Uterus (tissue), 4 donors: Measurements from ENCODE around the gene ARGLU1. TPM values are rescaled to one million over a fixed set of nuclear protein-coding genes. Genes with fewer than 3 reads are reported as not detected.
A peak's percentile ranks its signal among the peaks of the same experiment; 100 is the strongest.

ENCODE experiments used
- DNase-seq, 2 donors: peaks; one replicate each; pipeline ENCODE4 v3.0.0-alpha.2; 2019 to 2020
- H3K27ac ChIP-seq, 2 donors: fragments of 200-600 bp; sonication (generic); 1 replicate in 1 of 2; 2 replicates in 1 of 2; pipeline ENCODE4 v1.5.1; 2016 to 2018
- H3K27me3 ChIP-seq, 2 donors: fragments of 200-600 bp; sonication (generic); one replicate each; pipeline ENCODE4 v1.5.1; 2018 to 2019; ENCODE audit warnings: control low read depth in 1 of 2
- H3K36me3 ChIP-seq, 2 donors: fragments of 200-600 bp; sonication (generic); one replicate each; pipeline ENCODE4 v1.5.1; 2019; ENCODE audit warnings: control low read depth in 1 of 2
- H3K4me1 ChIP-seq, 2 donors: fragments of 200-600 bp; sonication (generic); one replicate each; pipeline ENCODE4 v1.5.1; 2018 to 2019; ENCODE audit warnings: control low read depth in 1 of 2
- H3K4me3 ChIP-seq, 2 donors: fragments of 200-600 bp; sonication (generic); 1 replicate in 1 of 2; 2 replicates in 1 of 2; pipeline ENCODE4 v1.5.1; 2018 to 2019; ENCODE audit warnings: mild to moderate bottlenecking in 1 of 2
- H3K9me3 ChIP-seq, 2 donors: fragments of 200-600 bp; sonication (generic); one replicate each; pipeline ENCODE4 v1.5.1; 2019; ENCODE audit warnings: control low read depth in 1 of 2
- CTCF ChIP-seq, 4 experiments: fragments of 200-600 bp in 2 of 4; fragments of 450-650 bp in 2 of 4; sonication (generic) in 2 of 4; IDR thresholded peaks; one replicate each; pipeline ENCODE4 v1.5.1; 2016 to 2019; ENCODE audit warnings: antibody characterized with exemption in 4 of 4, mild to moderate bottlenecking in 2 of 4, moderate library complexity in 1 of 4
- POLR2A ChIP-seq, 2 donors: fragments of 450-650 bp; IDR thresholded peaks; one replicate each; pipeline ENCODE4 v1.6.1; 2016; ENCODE audit warnings: antibody characterized with exemption in 2 of 2, mild to moderate bottlenecking in 1 of 2, moderate library complexity in 1 of 2
- intact Hi-C: fragments of 100-400 bp; cut with DNase I; formaldehyde crosslinking; loops from one replicate; pipeline ENCODE4 v1.15.1; 2023; ENCODE audit warnings: low total_unique reads
- total RNA-seq, 4 donors: library from RNA; depleted of rRNA in 3 of 4; stranded (reverse); fragments of >200 nt in 3 of 4; gene quantifications; one replicate each; pipeline versions ENCODE4 v1.1.0 to v1.2.4, GENCODE V29; 2014 to 2023
- donor health status: DM: yes; HTN: yes; CAD: no.

Gene ARGLU1
- total RNA-seq, 4 donors from 2014 or later, result 91.5 to 162 (median 135) TPM

- intact Hi-C loops, result no loop called here
- Histone ChIP-seq H3K27ac (no peak overlapping the region), H3K36me3 (no peaks in the 10 kb centered on the region), H3K9me3 (no peaks in the 10 kb centered on the region), H3K4me3 (no peak overlapping the region), H3K27me3 (no peaks in the 10 kb centered on the region), H3K4me1 (no peaks in the 10 kb centered on the region)
- TF ChIP-seq POLR2A (IDR thresholded peaks at IDR 0.05), result no peak
- DNase-seq, result no peak
These were observed 32.2 kb upstream of the ARGLU1 start for GRCh38 chr13:106599875-106600797.

- DNase-seq, result no peak
- Histone ChIP-seq H3K36me3 (no peaks in the 10 kb centered on the region), H3K4me1 (no peaks in the 10 kb centered on the region), H3K27me3 (no peaks in the 10 kb centered on the region), H3K4me3 (no peak overlapping the region), H3K27ac (no peak overlapping the region), H3K9me3 (no peaks in the 10 kb centered on the region)
- no peak for TF ChIP-seq CTCF (IDR thresholded peaks at IDR 0.05)
- TF ChIP-seq POLR2A (IDR thresholded peaks at IDR 0.05), result no peak
- intact Hi-C loops, result no loop called here
These were observed 29.9 kb upstream of the ARGLU1 start for GRCh38 chr13:106597749-106598395.

GRCh38 chr13:106597186-106597585, 29.2 kb upstream of the ARGLU1 start:
- H3K36me3 ChIP-seq, result no peaks in the 10 kb centered on the region
- TF ChIP-seq CTCF (IDR thresholded peaks at IDR 0.05) (no peak), POLR2A (IDR thresholded peaks at IDR 0.05) (no peak)

GRCh38 chr13:106596275-106596937, 28.5 kb upstream of the ARGLU1 start:
- peak overlapping the region in 1 of 2 donors; percentile 47 for H3K27ac ChIP-seq
- intact Hi-C loops, result no loop called here

More at GRCh38 chr13:106597186-106597585, 29.2 kb upstream of the ARGLU1 start:
- Histone ChIP-seq H3K4me3 (no peak overlapping the region), H3K27ac (peak overlapping the region in 1 of 2 donors; percentile 47), H3K27me3 (no peaks in the 10 kb centered on the region), H3K9me3 (no peaks in the 10 kb centered on the region), H3K4me1 (no peaks in the 10 kb centered on the region)
- intact Hi-C loops, result no loop called here
- peak in 1 of 2 donors; percentile 43 for DNase-seq

More at GRCh38 chr13:106596275-106596937, 28.5 kb upstream of the ARGLU1 start:
- Histone ChIP-seq H3K4me1 (no peaks in the 10 kb centered on the region), H3K4me3 (no peak overlapping the region), H3K9me3 (no peaks in the 10 kb centered on the region), H3K27me3 (no peaks in the 10 kb centered on the region), H3K36me3 (no peaks in the 10 kb centered on the region)
- DNase-seq, result no peak
- no peak for TF ChIP-seq CTCF (IDR thresholded peaks at IDR 0.05)
- no peak for TF ChIP-seq POLR2A (IDR thresholded peaks at IDR 0.05)
